ENCODE data around the gene ASB13.

DNA sequence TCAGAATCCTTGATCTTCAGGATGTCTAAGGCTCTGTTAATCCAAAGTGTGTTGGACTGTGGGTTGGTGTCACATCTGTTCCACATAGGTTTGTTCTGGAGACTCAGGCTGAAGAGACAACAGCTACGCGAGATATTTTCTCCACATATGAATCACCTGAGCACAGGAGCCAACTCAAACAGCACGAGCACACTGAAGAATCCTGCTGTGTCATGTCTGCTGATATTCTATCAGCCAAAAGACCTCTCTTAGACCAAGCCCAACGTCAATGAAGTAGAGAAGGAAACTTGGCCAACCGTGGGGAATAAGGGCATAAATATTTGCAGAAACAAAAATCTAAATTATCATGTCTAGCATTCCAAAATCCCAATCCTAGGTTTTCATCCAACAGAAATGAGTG lies 15.5 kb upstream of the ASB13 start:
- TF ChIP-seq, protein P1, sequence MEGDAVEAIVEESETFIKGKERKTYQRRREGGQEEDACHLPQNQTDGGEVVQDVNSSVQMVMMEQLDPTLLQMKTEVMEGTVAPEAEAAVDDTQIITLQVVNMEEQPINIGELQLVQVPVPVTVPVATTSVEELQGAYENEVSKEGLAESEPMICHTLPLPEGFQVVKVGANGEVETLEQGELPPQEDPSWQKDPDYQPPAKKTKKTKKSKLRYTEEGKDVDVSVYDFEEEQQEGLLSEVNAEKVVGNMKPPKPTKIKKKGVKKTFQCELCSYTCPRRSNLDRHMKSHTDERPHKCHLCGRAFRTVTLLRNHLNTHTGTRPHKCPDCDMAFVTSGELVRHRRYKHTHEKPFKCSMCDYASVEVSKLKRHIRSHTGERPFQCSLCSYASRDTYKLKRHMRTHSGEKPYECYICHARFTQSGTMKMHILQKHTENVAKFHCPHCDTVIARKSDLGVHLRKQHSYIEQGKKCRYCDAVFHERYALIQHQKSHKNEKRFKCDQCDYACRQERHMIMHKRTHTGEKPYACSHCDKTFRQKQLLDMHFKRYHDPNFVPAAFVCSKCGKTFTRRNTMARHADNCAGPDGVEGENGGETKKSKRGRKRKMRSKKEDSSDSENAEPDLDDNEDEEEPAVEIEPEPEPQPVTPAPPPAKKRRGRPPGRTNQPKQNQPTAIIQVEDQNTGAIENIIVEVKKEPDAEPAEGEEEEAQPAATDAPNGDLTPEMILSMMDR (IDR thresholded peaks at IDR 0.05), result no peak
- TF ChIP-seq, protein P2, sequence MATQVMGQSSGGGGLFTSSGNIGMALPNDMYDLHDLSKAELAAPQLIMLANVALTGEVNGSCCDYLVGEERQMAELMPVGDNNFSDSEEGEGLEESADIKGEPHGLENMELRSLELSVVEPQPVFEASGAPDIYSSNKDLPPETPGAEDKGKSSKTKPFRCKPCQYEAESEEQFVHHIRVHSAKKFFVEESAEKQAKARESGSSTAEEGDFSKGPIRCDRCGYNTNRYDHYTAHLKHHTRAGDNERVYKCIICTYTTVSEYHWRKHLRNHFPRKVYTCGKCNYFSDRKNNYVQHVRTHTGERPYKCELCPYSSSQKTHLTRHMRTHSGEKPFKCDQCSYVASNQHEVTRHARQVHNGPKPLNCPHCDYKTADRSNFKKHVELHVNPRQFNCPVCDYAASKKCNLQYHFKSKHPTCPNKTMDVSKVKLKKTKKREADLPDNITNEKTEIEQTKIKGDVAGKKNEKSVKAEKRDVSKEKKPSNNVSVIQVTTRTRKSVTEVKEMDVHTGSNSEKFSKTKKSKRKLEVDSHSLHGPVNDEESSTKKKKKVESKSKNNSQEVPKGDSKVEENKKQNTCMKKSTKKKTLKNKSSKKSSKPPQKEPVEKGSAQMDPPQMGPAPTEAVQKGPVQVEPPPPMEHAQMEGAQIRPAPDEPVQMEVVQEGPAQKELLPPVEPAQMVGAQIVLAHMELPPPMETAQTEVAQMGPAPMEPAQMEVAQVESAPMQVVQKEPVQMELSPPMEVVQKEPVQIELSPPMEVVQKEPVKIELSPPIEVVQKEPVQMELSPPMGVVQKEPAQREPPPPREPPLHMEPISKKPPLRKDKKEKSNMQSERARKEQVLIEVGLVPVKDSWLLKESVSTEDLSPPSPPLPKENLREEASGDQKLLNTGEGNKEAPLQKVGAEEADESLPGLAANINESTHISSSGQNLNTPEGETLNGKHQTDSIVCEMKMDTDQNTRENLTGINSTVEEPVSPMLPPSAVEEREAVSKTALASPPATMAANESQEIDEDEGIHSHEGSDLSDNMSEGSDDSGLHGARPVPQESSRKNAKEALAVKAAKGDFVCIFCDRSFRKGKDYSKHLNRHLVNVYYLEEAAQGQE (IDR thresholded peaks at IDR 0.05; ENCODE audit: insufficient read depth in 1 of 2, low read depth in 2 of 2, low read length in 1 of 2), result no peak
- TF ChIP-seq POLR2AphosphoS5 (IDR thresholded peaks at IDR 0.05; ENCODE audit: low read depth, low read length) (no peak), TCF7L2 (IDR thresholded peaks at IDR 0.05; ENCODE audit: low read depth, low read length) (no peak), SIN3A (IDR thresholded peaks at IDR 0.05; ENCODE audit: borderline replicate concordance, insufficient read depth, low read depth, low read length) (no peak)
